Natural killer cell treated with Interleukin-12 subunit alpha and Interleukin-12 subunit beta and Interleukin-15 and Interleukin-18, amount 100 ng/mL, for 72 hours (primary cell): Measurements from ENCODE around the gene ACOT12. TPM values are rescaled to one million over a fixed set of nuclear protein-coding genes. Genes with fewer than 3 reads are reported as not detected.
"Not testable (repeated sequence)": the region's sequence is repeated elsewhere in the genome, so short reads cannot be mapped to it uniquely, and the experiment has no call there.

Experiments used
- ATAC-seq, 2 donors: fragments of 150-1000 bp; cut with Tn5 transposase in 1 of 2; sonication (Bioruptor Pico), chemical (Tn5 transposase) in 1 of 2; 2 replicates each; pipeline ENCODE4 v1.10.0; 2021
- DNase-seq: peaks from one replicate; pipeline ENCODE4 v3.0.0; 2022; ENCODE audit warnings: low spot score
- H3K27ac Mint-ChIP-seq, 2 donors: 1 replicate in 1 of 2; 2 replicates in 1 of 2; pipeline ENCODE4 v1.8.0; 2022; ENCODE audit warnings: mixed read lengths in 2 of 2, mild to moderate bottlenecking in 1 of 2, moderate library complexity in 1 of 2
- H3K27me3 Mint-ChIP-seq, 2 donors: 1 replicate in 1 of 2; 2 replicates in 1 of 2; pipeline ENCODE4 v1.8.0; 2022; ENCODE audit warnings: mixed read lengths in 2 of 2
- H3K36me3 Mint-ChIP-seq: one replicate; pipeline ENCODE4 v1.8.0; 2022; ENCODE audit warnings: mixed read lengths
- H3K4me1 Mint-ChIP-seq, 2 donors: 1 replicate in 1 of 2; 2 replicates in 1 of 2; pipeline ENCODE4 v1.8.0; 2022; ENCODE audit warnings: low read depth in 2 of 2, mixed read lengths in 2 of 2, mild to moderate bottlenecking in 1 of 2
- H3K4me3 Mint-ChIP-seq: one replicate; pipeline ENCODE4 v1.8.0; 2022; ENCODE audit warnings: mixed read lengths
- H3K9me3 Mint-ChIP-seq: 2 replicates; pipeline ENCODE4 v1.8.0; 2022; ENCODE audit warnings: mixed read lengths
- total RNA-seq, 2 donors: library from RNA; stranded (reverse); gene quantifications; one replicate each; pipeline ENCODE4 v1.2.3, GENCODE V29; 2022

Gene ACOT12
- total RNA-seq, 2 donors from 2014 or later, result not detected

GRCh38 chr5:81409896-81410295 is 16.0 kb upstream of the ACOT12 start:
- no peak for ATAC-seq
- H3K4me1 Mint-ChIP-seq, result no peaks in the 10 kb centered on the region
- no peak overlapping the region for H3K4me3 Mint-ChIP-seq
- no peaks in the 10 kb centered on the region for H3K27me3 Mint-ChIP-seq
- H3K9me3 Mint-ChIP-seq, result no peaks in the 10 kb centered on the region
- no peak overlapping the region for H3K27ac Mint-ChIP-seq
- H3K36me3 Mint-ChIP-seq, result no peaks in the 10 kb centered on the region
- DNase-seq, result no peak

- H3K9me3 Mint-ChIP-seq, result no peaks in the 10 kb centered on the region
- H3K27ac Mint-ChIP-seq, result no peak overlapping the region
- H3K4me3 Mint-ChIP-seq, result no peak overlapping the region
- no peaks in the 10 kb centered on the region for H3K4me1 Mint-ChIP-seq
- H3K36me3 Mint-ChIP-seq, result no peaks in the 10 kb centered on the region
- no peaks in the 10 kb centered on the region for H3K27me3 Mint-ChIP-seq
- no peak for DNase-seq
- no peak for ATAC-seq
These were observed 15.4 kb upstream of the ACOT12 start for GRCh38 chr5:81409361-81409760.

- DNase-seq (no peak), ATAC-seq (no peak)
- no peaks in the 10 kb centered on the region for H3K27me3 Mint-ChIP-seq
- no peak overlapping the region for H3K27ac Mint-ChIP-seq
- H3K4me3 Mint-ChIP-seq, result no peak overlapping the region
- no peaks in the 10 kb centered on the region for H3K4me1 Mint-ChIP-seq
- H3K9me3 Mint-ChIP-seq, result no peaks in the 10 kb centered on the region
- no peaks in the 10 kb centered on the region for H3K36me3 Mint-ChIP-seq
These were observed 14.6 kb upstream of the ACOT12 start for GRCh38 chr5:81408496-81408895.

GRCh38 chr5:81407811-81408210 is 13.9 kb upstream of the ACOT12 start:
- not testable (repeated sequence) for ATAC-seq, H3K27ac Mint-ChIP-seq, DNase-seq, H3K36me3 Mint-ChIP-seq, H3K4me1 Mint-ChIP-seq, H3K27me3 Mint-ChIP-seq, H3K4me3 Mint-ChIP-seq, H3K9me3 Mint-ChIP-seq

GRCh38 chr5:81405126-81405891 is 11.4 kb upstream of the ACOT12 start:
- Mint-ChIP-seq H3K9me3 (no peaks in the 10 kb centered on the region), H3K36me3 (no peaks in the 10 kb centered on the region), H3K4me1 (no peaks in the 10 kb centered on the region), H3K4me3 (no peak overlapping the region), H3K27me3 (peaks cover 0 to 5% of the 10 kb centered on the region in 2 donors), H3K27ac (no peak overlapping the region)
- no peak for DNase-seq
- ATAC-seq, result no peak

- Mint-ChIP-seq H3K27ac (no peak overlapping the region), H3K9me3 (no peaks in the 10 kb centered on the region), H3K36me3 (no peaks in the 10 kb centered on the region), H3K27me3 (peaks cover 13 to 17% of the 10 kb centered on the region in 2 donors), H3K4me3 (no peak overlapping the region), H3K4me1 (no peaks in the 10 kb centered on the region)
- ATAC-seq (no peak), DNase-seq (no peak)
These were observed 8.4 kb upstream of the ACOT12 start for GRCh38 chr5:81402192-81402930.

- Mint-ChIP-seq H3K4me3 (no peak overlapping the region), H3K36me3 (no peaks in the 10 kb centered on the region), H3K27ac (no peak overlapping the region), H3K27me3 (peaks cover 19 to 21% of the 10 kb centered on the region in 2 donors), H3K4me1 (no peaks in the 10 kb centered on the region), H3K9me3 (no peaks in the 10 kb centered on the region)
- DNase-seq (no peak), ATAC-seq (peak; percentile 27 to 62)
These were observed 7.3 kb upstream of the ACOT12 start for GRCh38 chr5:81401266-81401665.

- DNase-seq (no peak), ATAC-seq (no peak)
- no peaks in the 10 kb centered on the region for H3K4me1 Mint-ChIP-seq
- no peak overlapping the region for H3K27ac Mint-ChIP-seq
- peaks cover 24 to 30% of the 10 kb centered on the region in 2 donors for H3K27me3 Mint-ChIP-seq
- no peak overlapping the region for H3K4me3 Mint-ChIP-seq
- no peaks in the 10 kb centered on the region for H3K9me3 Mint-ChIP-seq
- H3K36me3 Mint-ChIP-seq, result no peaks in the 10 kb centered on the region
These were observed 6.4 kb upstream of the ACOT12 start for GRCh38 chr5:81400375-81400774.

- H3K4me1 Mint-ChIP-seq, result no peaks in the 10 kb centered on the region
- no peak for ATAC-seq
- peaks cover 27 to 36% of the 10 kb centered on the region in 2 donors for H3K27me3 Mint-ChIP-seq
- no peak for DNase-seq
- H3K9me3 Mint-ChIP-seq, result no peaks in the 10 kb centered on the region
- no peak overlapping the region for H3K4me3 Mint-ChIP-seq
- H3K27ac Mint-ChIP-seq, result no peak overlapping the region
- no peaks in the 10 kb centered on the region for H3K36me3 Mint-ChIP-seq
These were observed 4.8 kb upstream of the ACOT12 start for GRCh38 chr5:81398741-81399140.

- no peaks in the 10 kb centered on the region for H3K36me3 Mint-ChIP-seq
- ATAC-seq (no peak), DNase-seq (no peak)
- H3K27me3 Mint-ChIP-seq, result peaks cover 35 to 36% of the 10 kb centered on the region in 2 donors
- H3K4me1 Mint-ChIP-seq, result no peaks in the 10 kb centered on the region
- H3K4me3 Mint-ChIP-seq, result no peak overlapping the region
- H3K27ac Mint-ChIP-seq, result no peak overlapping the region
- no peaks in the 10 kb centered on the region for H3K9me3 Mint-ChIP-seq
These were observed 3.2 kb upstream of the ACOT12 start for GRCh38 chr5:81397176-81397575.

GRCh38 chr5:81395262-81395661 is 1.3 kb upstream of the ACOT12 start:
- H3K27me3 Mint-ChIP-seq, result peaks cover 41 to 46% of the 10 kb centered on the region in 2 donors
- DNase-seq (no peak), ATAC-seq (peak in 1 of 2 donors; percentile 25)
- no peak overlapping the region for H3K27ac Mint-ChIP-seq
- no peaks in the 10 kb centered on the region for H3K4me1 Mint-ChIP-seq
- no peaks in the 10 kb centered on the region for H3K9me3 Mint-ChIP-seq
- H3K36me3 Mint-ChIP-seq, result no peaks in the 10 kb centered on the region
- H3K4me3 Mint-ChIP-seq, result no peak overlapping the region

GRCh38 chr5:81393430-81393782 is 528 bp downstream of the ACOT12 start:
- DNase-seq (no peak), ATAC-seq (no peak)
- H3K9me3 Mint-ChIP-seq, result no peaks in the 10 kb centered on the region
- H3K4me1 Mint-ChIP-seq, result no peaks in the 10 kb centered on the region
- H3K36me3 Mint-ChIP-seq, result no peaks in the 10 kb centered on the region
- peaks cover 37 to 38% of the 10 kb centered on the region in 2 donors for H3K27me3 Mint-ChIP-seq
- H3K4me3 Mint-ChIP-seq, result no peak overlapping the region
- no peak overlapping the region for H3K27ac Mint-ChIP-seq

- Mint-ChIP-seq H3K27me3 (peaks cover 24 to 26% of the 10 kb centered on the region in 2 donors), H3K36me3 (no peaks in the 10 kb centered on the region), H3K4me3 (no peak overlapping the region), H3K27ac (no peak overlapping the region), H3K9me3 (no peaks in the 10 kb centered on the region), H3K4me1 (no peaks in the 10 kb centered on the region)
- DNase-seq (no peak), ATAC-seq (no peak)
These were observed 4.9 kb downstream of the ACOT12 start for GRCh38 chr5:81389025-81389424.

GRCh38 chr5:81388169-81388568 is 5.8 kb downstream of the ACOT12 start:
- H3K4me1 Mint-ChIP-seq, result no peaks in the 10 kb centered on the region
- no peak overlapping the region for H3K4me3 Mint-ChIP-seq
- no peaks in the 10 kb centered on the region for H3K36me3 Mint-ChIP-seq
- ATAC-seq (no peak), DNase-seq (no peak)
- H3K27me3 Mint-ChIP-seq, result peaks cover 22 to 24% of the 10 kb centered on the region in 2 donors
- no peaks in the 10 kb centered on the region for H3K9me3 Mint-ChIP-seq
- no peak overlapping the region for H3K27ac Mint-ChIP-seq
